Stimulated activated CD4-positive, alpha-beta T cell treated with anti-CD3 and anti-CD28 coated beads, Interleukin-2, amount 100 ng/mL, for 4 hours (primary cell): ENCODE measurements around the gene DRD1.
"Not testable (repeated sequence)": the region's sequence is repeated elsewhere in the genome, so short reads cannot be mapped to it uniquely, and the experiment has no call there.

ENCODE experiments used
- DNase-seq: peaks from one replicate; pipeline ENCODE4 v3.0.0-alpha.2; 2020; ENCODE audit warnings: low read depth

DRD1 gene

GRCh38 chr5:175424594-175424993, 19.4 kb downstream of the DRD1 start:
- DNase-seq = not testable (repeated sequence)

GRCh38 chr5:175422058-175422457, 21.9 kb downstream of the DRD1 start:
- no peak for DNase-seq

- DNase-seq = no peak
Measured at GRCh38 chr5:175420383-175420782, 23.6 kb downstream of the DRD1 start.

- DNase-seq = no peak
Measured at GRCh38 chr5:175418251-175418650, 25.7 kb downstream of the DRD1 start.

GRCh38 chr5:175417384-175417783, 26.6 kb downstream of the DRD1 start:
- DNase-seq = no peak

GRCh38 chr5:175415303-175415702, 28.7 kb downstream of the DRD1 start:
- DNase-seq = no peak

- DNase-seq = no peak
Measured at GRCh38 chr5:175410926-175411325, 33.1 kb downstream of the DRD1 start.

GRCh38 chr5:175406300-175406699, 37.7 kb downstream of the DRD1 start:
- no peak for DNase-seq

- DNase-seq = not testable (repeated sequence)
Measured at GRCh38 chr5:175397590-175398297, 46.2 kb downstream of the DRD1 start.

GRCh38 chr5:175395430-175395829, 48.6 kb downstream of the DRD1 start:
- not testable (repeated sequence) for DNase-seq

- no peak for DNase-seq
Measured at GRCh38 chr5:175394601-175395000, 49.4 kb downstream of the DRD1 start.

GRCh38 chr5:175393897-175394296, 50.1 kb downstream of the DRD1 start:
- no peak for DNase-seq

- DNase-seq = no peak
Measured at GRCh38 chr5:175392236-175392635, 51.7 kb downstream of the DRD1 start.

GRCh38 chr5:175390352-175391083, 53.5 kb downstream of the DRD1 start:
- DNase-seq = no peak
